Activated naive CD4-positive, alpha-beta T cell treated with anti-CD3 and anti-CD28 coated beads, Interleukin-2, amount 50 U/mL, for 72 hours (primary cell): ENCODE measurements around the gene CCDC136. TPM values are rescaled to one million over a fixed set of nuclear protein-coding genes. Genes with fewer than 3 reads are reported as not detected.

Source experiments
- ATAC-seq, 2 donors: fragments of 150-1000 bp; cut with Tn5 transposase; 2 replicates each; pipeline ENCODE4 v1.10.0; 2021; ENCODE audit warnings: mild to moderate bottlenecking in 2 of 2, moderate library complexity in 2 of 2
- DNase-seq, 2 donors: peaks; one replicate each; pipeline ENCODE4 v3.0.0; 2021 to 2022; ENCODE audit warnings: low spot score in 2 of 2
- H3K27ac Mint-ChIP-seq, 2 donors: one replicate each; pipeline ENCODE4 v1.8.0; 2022; ENCODE audit warnings: mild to moderate bottlenecking in 2 of 2, mixed read lengths in 2 of 2
- H3K36me3 Mint-ChIP-seq, 2 donors: one replicate each; pipeline ENCODE4 v1.8.0; 2022; ENCODE audit warnings: mixed read lengths in 2 of 2
- H3K9me3 Mint-ChIP-seq, 2 donors: one replicate each; pipeline ENCODE4 v1.8.0; 2022; ENCODE audit warnings: mixed read lengths in 2 of 2
- total RNA-seq, 2 donors: library from RNA; stranded (reverse); gene quantifications; one replicate each; pipeline ENCODE4 v1.2.3, GENCODE V29; 2022

CCDC136 gene
- total RNA-seq, 2 donors from 2014 or later = 6.7 to 20.3 TPM

DNA sequence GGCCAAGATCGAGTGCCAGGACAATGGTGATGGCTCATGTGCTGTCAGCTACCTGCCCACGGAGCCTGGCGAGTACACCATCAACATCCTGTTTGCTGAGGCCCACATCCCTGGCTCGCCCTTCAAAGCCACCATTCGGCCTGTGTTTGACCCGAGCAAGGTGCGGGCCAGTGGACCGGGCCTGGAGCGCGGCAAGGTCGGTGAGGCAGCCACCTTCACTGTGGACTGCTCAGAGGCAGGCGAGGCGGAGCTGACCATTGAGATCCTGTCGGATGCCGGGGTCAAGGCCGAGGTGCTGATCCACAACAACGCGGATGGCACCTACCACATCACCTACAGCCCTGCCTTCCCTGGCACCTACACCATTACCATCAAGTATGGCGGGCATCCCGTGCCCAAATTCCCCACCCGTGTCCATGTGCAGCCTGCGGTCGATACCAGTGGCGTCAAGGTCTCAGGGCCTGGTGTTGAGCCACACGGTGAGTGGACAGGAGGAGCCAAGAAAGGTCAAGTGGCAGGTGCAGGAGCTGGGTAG lies 53.1 kb downstream of the CCDC136 start:
- Mint-ChIP-seq H3K27ac (peak overlapping the region in 1 of 2 donors; percentile 76), H3K9me3 (no peaks in the 10 kb centered on the region), H3K36me3 (no peaks in the 10 kb centered on the region)
- ATAC-seq (no peak), DNase-seq (no peak)

DNA sequence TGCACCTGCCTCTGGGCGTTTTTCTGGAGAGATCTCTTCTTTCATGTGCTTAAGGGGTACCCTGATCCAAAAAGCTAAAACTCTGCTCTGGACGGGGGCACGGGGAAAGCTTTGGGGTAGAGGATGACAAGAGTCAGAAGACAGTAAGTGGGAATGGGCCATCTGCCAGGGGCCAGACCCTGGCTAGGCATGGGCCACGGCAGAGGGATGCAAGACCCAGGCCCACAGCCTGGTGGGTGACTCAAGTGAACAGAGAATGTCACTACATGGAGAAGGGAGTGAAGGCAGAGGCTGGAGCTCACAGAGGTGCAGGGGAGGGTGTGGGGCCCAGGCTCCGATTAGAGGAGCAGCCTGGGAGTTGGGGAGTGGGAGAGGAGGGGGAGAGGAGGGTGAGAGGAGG lies 53.7 kb downstream of the CCDC136 start:
- no peak overlapping the region for H3K27ac Mint-ChIP-seq
- ATAC-seq (no peak), DNase-seq (no peak)
- H3K9me3 Mint-ChIP-seq = no peaks in the 10 kb centered on the region
- H3K36me3 Mint-ChIP-seq = no peaks in the 10 kb centered on the region

DNA sequence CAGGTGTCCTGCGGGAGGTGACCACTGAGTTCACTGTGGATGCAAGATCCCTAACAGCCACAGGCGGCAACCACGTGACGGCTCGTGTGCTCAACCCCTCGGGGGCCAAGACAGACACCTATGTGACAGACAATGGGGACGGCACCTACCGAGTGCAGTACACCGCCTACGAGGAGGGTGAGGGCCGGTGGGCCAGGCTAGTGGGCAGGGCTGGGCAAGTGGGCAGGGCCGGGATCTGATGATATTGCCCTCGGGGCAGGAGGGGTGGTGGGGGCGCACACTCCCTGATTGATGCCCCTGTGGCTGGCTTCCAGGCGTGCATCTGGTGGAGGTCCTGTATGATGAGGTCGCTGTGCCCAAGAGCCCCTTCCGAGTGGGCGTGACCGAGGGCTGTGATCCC lies 54.2 kb downstream of the CCDC136 start:
- H3K27ac Mint-ChIP-seq = no peak overlapping the region

GRCh38 chr7:128846781-128847444 lies 55.1 kb downstream of the CCDC136 start:
- H3K36me3 Mint-ChIP-seq = no peaks in the 10 kb centered on the region
- H3K27ac Mint-ChIP-seq = peak overlapping the region in 1 of 2 donors; percentile 13
- ATAC-seq = no peak

More for the DNA sequence above, 54.2 kb downstream of the CCDC136 start:
- ATAC-seq (no peak), DNase-seq (no peak)
- Mint-ChIP-seq H3K9me3 (no peaks in the 10 kb centered on the region), H3K36me3 (no peaks in the 10 kb centered on the region)

DNA sequence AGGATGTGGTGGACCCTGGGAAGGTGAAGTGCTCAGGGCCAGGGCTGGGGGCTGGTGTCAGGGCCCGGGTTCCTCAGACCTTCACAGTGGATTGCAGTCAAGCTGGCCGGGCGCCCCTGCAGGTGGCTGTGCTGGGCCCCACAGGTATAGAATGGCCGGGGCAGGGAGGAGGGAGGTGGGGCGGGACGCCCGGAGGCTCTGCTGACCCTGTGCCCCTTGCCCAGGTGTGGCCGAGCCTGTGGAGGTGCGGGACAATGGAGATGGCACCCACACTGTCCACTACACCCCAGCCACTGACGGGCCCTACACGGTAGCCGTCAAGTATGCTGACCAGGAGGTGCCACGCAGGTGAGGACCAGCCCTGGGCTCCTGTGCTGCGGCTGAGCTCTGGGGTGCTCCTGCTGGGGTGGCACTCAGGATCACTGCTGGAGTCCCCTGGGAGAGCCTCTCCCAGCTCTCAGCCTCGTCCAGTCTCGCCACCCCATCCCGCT lies 56.0 kb downstream of the CCDC136 start:
- Mint-ChIP-seq H3K27ac (no peak overlapping the region), H3K36me3 (no peaks in the 10 kb centered on the region), H3K9me3 (no peaks in the 10 kb centered on the region)
- ATAC-seq (no peak), DNase-seq (no peak)

More at GRCh38 chr7:128846781-128847444, 55.1 kb downstream of the CCDC136 start:
- DNase-seq = no peak
- no peaks in the 10 kb centered on the region for H3K9me3 Mint-ChIP-seq

- no peaks in the 10 kb centered on the region for H3K9me3 Mint-ChIP-seq
- no peaks in the 10 kb centered on the region for H3K36me3 Mint-ChIP-seq
- ATAC-seq (no peak), DNase-seq (no peak)
- H3K27ac Mint-ChIP-seq = no peak overlapping the region
Observed at GRCh38 chr7:128848289-128849155, 56.8 kb downstream of the CCDC136 start.

- no peak for ATAC-seq
- Mint-ChIP-seq H3K27ac (no peak overlapping the region), H3K9me3 (no peaks in the 10 kb centered on the region), H3K36me3 (no peaks in the 10 kb centered on the region)
- no peak for DNase-seq
Observed at GRCh38 chr7:128849156-128849515, 57.4 kb downstream of the CCDC136 start.

DNA sequence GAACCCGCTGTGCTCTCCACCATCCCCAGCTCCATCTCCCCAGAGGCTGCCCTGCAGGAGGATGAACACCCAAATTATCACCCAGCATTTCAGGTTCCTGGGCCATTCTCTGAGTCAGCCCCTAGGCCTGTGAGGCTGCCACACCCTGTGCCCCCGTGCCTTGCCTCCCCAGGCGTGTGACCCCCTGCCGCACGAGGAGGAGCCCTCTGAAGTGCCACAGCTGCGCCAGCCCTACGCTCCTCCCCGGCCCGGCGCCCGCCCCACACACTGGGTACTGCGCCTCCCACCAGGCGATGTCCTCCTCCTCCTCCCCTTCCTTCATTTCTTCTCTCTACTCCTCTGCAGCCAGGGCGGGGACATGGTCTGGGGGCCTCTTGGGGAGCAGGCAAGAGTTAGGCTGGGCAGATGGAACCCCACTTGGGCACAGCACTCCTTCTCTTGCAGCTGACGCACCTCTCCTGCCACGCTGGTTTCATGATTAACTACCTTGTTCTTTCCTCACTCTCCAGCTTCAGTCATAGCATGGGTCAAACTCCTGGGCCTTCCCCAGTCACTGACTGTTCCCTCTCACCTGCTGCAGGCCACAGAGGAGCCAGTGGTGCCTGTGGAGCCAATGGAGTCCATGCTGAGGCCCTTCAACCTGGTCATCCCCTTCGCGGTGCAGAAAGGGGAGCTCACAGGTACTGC lies 58.2 kb downstream of the CCDC136 start:
- Mint-ChIP-seq H3K9me3 (no peaks in the 10 kb centered on the region), H3K36me3 (no peaks in the 10 kb centered on the region), H3K27ac (no peak overlapping the region)
- ATAC-seq (no peak), DNase-seq (no peak)

DNA sequence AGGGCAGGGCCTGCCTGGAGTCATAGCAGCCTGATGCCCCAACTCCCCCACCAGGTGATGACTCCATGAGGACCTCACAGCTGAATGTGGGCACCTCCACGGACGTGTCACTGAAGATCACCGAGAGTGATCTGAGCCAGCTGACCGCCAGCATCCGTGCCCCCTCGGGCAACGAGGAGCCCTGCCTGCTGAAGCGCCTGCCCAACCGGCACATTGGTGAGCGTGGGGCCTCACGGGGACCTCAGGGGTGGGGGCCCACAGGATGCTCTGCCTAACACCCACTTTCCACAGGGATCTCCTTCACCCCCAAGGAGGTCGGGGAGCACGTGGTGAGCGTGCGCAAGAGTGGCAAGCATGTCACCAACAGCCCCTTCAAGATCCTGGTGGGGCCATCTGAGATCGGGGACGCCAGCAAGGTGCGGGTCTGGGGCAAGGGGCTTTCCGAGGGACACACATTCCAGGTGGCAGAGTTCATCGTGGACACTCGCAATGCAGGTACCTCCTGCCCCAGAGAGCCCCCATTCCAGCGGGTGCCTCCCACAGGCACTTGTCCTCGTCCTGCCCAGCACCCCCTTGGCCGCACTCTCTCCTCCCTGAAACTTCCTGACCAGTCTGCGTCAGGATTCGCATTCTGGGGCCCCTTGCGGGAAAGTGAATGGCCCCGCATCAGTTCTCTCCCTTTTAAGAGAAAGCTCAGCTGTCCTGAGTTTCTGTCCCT lies 60.9 kb downstream of the CCDC136 start:
- no peak for DNase-seq
- H3K36me3 Mint-ChIP-seq = no peaks in the 10 kb centered on the region
- no peaks in the 10 kb centered on the region for H3K9me3 Mint-ChIP-seq
- H3K27ac Mint-ChIP-seq = peak overlapping the region in 1 of 2 donors; percentile 81
- ATAC-seq = no peak

DNA sequence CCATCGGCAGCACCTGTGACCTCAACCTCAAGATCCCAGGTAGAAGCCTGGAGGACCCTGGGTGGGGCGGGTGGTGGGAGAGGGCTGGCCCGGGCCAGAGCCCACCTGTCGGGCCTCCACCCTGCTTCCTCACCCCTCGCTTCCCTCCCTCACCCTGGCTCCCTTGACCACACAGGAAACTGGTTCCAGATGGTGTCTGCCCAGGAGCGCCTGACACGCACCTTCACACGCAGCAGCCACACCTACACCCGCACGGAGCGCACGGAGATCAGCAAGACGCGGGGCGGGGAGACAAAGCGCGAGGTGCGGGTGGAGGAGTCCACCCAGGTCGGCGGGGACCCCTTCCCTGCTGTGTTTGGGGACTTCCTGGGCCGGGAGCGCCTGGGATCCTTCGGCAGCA lies 62.0 kb downstream of the CCDC136 start:
- DNase-seq = no peak
- ATAC-seq = no peak
- Mint-ChIP-seq H3K36me3 (no peaks in the 10 kb centered on the region), H3K27ac (no peak overlapping the region), H3K9me3 (no peaks in the 10 kb centered on the region)

- H3K36me3 Mint-ChIP-seq = no peaks in the 10 kb centered on the region
- H3K9me3 Mint-ChIP-seq = no peaks in the 10 kb centered on the region
- no peak for DNase-seq
- no peak overlapping the region for H3K27ac Mint-ChIP-seq
- ATAC-seq = no peak
Observed at GRCh38 chr7:128854396-128854795, 62.6 kb downstream of the CCDC136 start.

DNA sequence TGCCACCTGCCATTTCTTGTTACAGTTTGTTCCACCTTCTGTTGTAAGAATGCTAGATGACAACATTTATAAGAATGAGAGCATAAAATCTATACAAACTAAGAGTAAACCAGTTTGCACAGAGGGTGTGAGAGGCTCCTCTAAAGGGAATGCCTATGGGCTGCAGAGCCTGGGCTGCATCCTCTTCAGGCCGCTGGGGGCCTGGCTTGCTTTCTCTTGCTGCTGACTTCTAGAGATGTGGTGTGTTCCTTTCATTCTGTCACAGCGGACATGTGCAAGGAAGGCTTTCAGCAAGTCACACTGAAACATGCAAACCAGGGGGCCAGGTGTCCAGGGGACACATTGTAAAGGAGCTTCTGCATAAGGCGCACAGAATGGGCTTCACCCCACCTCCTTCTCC lies 63.8 kb downstream of the CCDC136 start:
- H3K36me3 Mint-ChIP-seq = no peaks in the 10 kb centered on the region
- H3K27ac Mint-ChIP-seq = peak overlapping the region in 1 of 2 donors; percentile 15
- DNase-seq (no peak), ATAC-seq (no peak)
- no peaks in the 10 kb centered on the region for H3K9me3 Mint-ChIP-seq

DNA sequence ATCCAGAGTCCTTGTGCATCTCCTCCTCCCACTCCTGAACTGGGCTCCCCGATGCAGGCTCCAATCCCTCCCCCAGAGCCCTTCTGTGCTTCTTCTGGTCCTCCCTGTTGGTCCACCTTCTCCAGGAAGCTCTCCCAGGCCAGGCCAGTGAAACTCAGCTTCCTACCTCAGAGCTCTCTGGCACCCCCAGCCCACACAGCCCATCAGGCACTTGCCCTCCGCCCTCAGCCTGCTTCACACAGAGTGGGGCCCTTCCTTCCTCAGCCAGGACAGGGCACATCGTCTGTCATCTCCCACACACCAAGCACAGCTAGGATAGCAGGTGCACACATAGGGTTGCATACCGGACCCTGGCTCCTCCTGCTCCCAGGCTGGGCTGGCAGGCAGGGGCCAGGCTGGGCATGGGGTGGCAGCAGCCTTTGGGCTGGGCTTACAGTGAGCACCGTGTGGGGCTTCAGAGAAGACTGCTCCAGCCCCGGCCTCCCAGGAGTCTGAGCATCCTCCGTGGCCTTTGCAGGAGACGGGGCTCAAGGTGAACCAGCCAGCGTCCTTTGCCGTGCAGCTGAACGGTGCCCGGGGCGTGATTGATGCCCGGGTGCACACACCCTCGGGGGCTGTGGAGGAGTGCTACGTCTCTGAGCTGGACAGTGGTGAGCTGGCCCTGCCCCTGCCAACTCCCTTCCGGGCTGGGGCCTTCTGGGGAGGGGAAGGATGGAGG lies 64.4 kb downstream of the CCDC136 start:
- Mint-ChIP-seq H3K27ac (peak overlapping the region in 1 of 2 donors; percentile 36), H3K9me3 (no peaks in the 10 kb centered on the region), H3K36me3 (no peaks in the 10 kb centered on the region)
- ATAC-seq = no peak
- no peak for DNase-seq

GRCh38 chr7:128858380-128859231 lies 66.8 kb downstream of the CCDC136 start:
- peaks cover 6 to 12% of the 10 kb centered on the region in 2 donors for H3K36me3 Mint-ChIP-seq
- H3K9me3 Mint-ChIP-seq = no peaks in the 10 kb centered on the region
- H3K27ac Mint-ChIP-seq = no peak overlapping the region
- no peak for DNase-seq
- no peak for ATAC-seq
